ENCODE measurements around the gene ZBBX. TPM values are rescaled to one million over a fixed set of nuclear protein-coding genes. Genes with fewer than 3 reads are reported as not detected.

Gene ZBBX
- total RNA-seq, 1 donor from 2014 or later = not detected

GRCh38 chr3:167346171-167346570 lies 33.9 kb downstream of the ZBBX start:
- peaks cover 6% of the 10 kb centered on the region for H3K27me3 Mint-ChIP-seq (ENCODE audit: unreplicated experiment)
- H3K4me1 Mint-ChIP-seq (ENCODE audit: unreplicated experiment) = no peaks in the 10 kb centered on the region
- DNase-seq (ENCODE audit: extremely low spot score, unreplicated experiment) = no peak
- H3K9me3 Mint-ChIP-seq (ENCODE audit: unreplicated experiment) = no peaks in the 10 kb centered on the region
- H3K27ac Mint-ChIP-seq (ENCODE audit: unreplicated experiment) = no peak overlapping the region
- TF ChIP-seq CTCF (IDR thresholded peaks at IDR 0.05) = no peak
- no peak overlapping the region for H3K4me3 Mint-ChIP-seq (ENCODE audit: unreplicated experiment)
- no peaks in the 10 kb centered on the region for H3K36me3 Mint-ChIP-seq (ENCODE audit: unreplicated experiment)

- TF ChIP-seq CTCF (IDR thresholded peaks at IDR 0.05) = no peak
- Mint-ChIP-seq H3K9me3 (ENCODE audit: unreplicated experiment) (no peaks in the 10 kb centered on the region), H3K27me3 (ENCODE audit: unreplicated experiment) (no peaks in the 10 kb centered on the region), H3K4me3 (ENCODE audit: unreplicated experiment) (no peak overlapping the region), H3K4me1 (ENCODE audit: unreplicated experiment) (no peaks in the 10 kb centered on the region), H3K27ac (ENCODE audit: unreplicated experiment) (no peak overlapping the region), H3K36me3 (ENCODE audit: unreplicated experiment) (no peaks in the 10 kb centered on the region)
- DNase-seq (ENCODE audit: extremely low spot score, unreplicated experiment) = no peak
These were observed 48.9 kb downstream of the ZBBX start for GRCh38 chr3:167330993-167331785.

- H3K4me1 Mint-ChIP-seq (ENCODE audit: unreplicated experiment) = no peaks in the 10 kb centered on the region
- H3K9me3 Mint-ChIP-seq (ENCODE audit: unreplicated experiment) = no peaks in the 10 kb centered on the region
- no peak for DNase-seq (ENCODE audit: extremely low spot score, unreplicated experiment)
- H3K36me3 Mint-ChIP-seq (ENCODE audit: unreplicated experiment) = no peaks in the 10 kb centered on the region
- H3K27me3 Mint-ChIP-seq (ENCODE audit: unreplicated experiment) = no peaks in the 10 kb centered on the region
- H3K27ac Mint-ChIP-seq (ENCODE audit: unreplicated experiment) = no peak overlapping the region
- no peak overlapping the region for H3K4me3 Mint-ChIP-seq (ENCODE audit: unreplicated experiment)
- no peak for TF ChIP-seq CTCF (IDR thresholded peaks at IDR 0.05)
These were observed 56.5 kb downstream of the ZBBX start for GRCh38 chr3:167323572-167323971.

- H3K27me3 Mint-ChIP-seq (ENCODE audit: unreplicated experiment) = no peaks in the 10 kb centered on the region
- no peak overlapping the region for H3K27ac Mint-ChIP-seq (ENCODE audit: unreplicated experiment)
- no peaks in the 10 kb centered on the region for H3K36me3 Mint-ChIP-seq (ENCODE audit: unreplicated experiment)
- H3K9me3 Mint-ChIP-seq (ENCODE audit: unreplicated experiment) = no peaks in the 10 kb centered on the region
- no peaks in the 10 kb centered on the region for H3K4me1 Mint-ChIP-seq (ENCODE audit: unreplicated experiment)
- no peak for DNase-seq (ENCODE audit: extremely low spot score, unreplicated experiment)
- no peak for TF ChIP-seq CTCF (IDR thresholded peaks at IDR 0.05)
- no peak overlapping the region for H3K4me3 Mint-ChIP-seq (ENCODE audit: unreplicated experiment)
These were observed 61.0 kb downstream of the ZBBX start for GRCh38 chr3:167318996-167319615.

- H3K4me1 Mint-ChIP-seq (ENCODE audit: unreplicated experiment) = no peaks in the 10 kb centered on the region
- TF ChIP-seq CTCF (IDR thresholded peaks at IDR 0.05) = no peak
- no peaks in the 10 kb centered on the region for H3K36me3 Mint-ChIP-seq (ENCODE audit: unreplicated experiment)
- no peak for DNase-seq (ENCODE audit: extremely low spot score, unreplicated experiment)
- H3K9me3 Mint-ChIP-seq (ENCODE audit: unreplicated experiment) = no peaks in the 10 kb centered on the region
- no peak overlapping the region for H3K4me3 Mint-ChIP-seq (ENCODE audit: unreplicated experiment)
- no peaks in the 10 kb centered on the region for H3K27me3 Mint-ChIP-seq (ENCODE audit: unreplicated experiment)
- H3K27ac Mint-ChIP-seq (ENCODE audit: unreplicated experiment) = no peak overlapping the region
These were observed 61.8 kb downstream of the ZBBX start for GRCh38 chr3:167318306-167318705.

Measured in osteocyte (in vitro differentiated cells).